Liver (tissue), 9 donors: ENCODE data around the gene SLC4A3. TPM values are rescaled to one million over a fixed set of nuclear protein-coding genes. Genes with fewer than 3 reads are reported as not detected.

Experiments
- DNase-seq: peaks from one replicate; pipeline ENCODE4 v3.0.0-alpha.2; 2017; ENCODE audit warnings: low spot score
- H3K27ac ChIP-seq, 2 donors: one replicate each; pipeline ENCODE4 v1.7.0; 2013; ENCODE audit warnings: inconsistent platforms in 2 of 2, low read length in 2 of 2, control low read depth in 1 of 2, low read depth in 1 of 2, mild to moderate bottlenecking in 1 of 2
- H3K27me3 ChIP-seq, 4 donors: one replicate each; pipeline versions ENCODE4 v1.6.1 to v1.7.0; 2013; ENCODE audit warnings: low read length in 3 of 4, inconsistent platforms in 1 of 4, mild to moderate bottlenecking in 1 of 4, moderate library complexity in 1 of 4; ENCODE audit not compliant: control insufficient read depth in 4 of 4, insufficient read depth in 4 of 4
- H3K36me3 ChIP-seq, 4 donors: one replicate each; pipeline versions ENCODE4 v1.6.1 to v1.7.0; 2013; ENCODE audit warnings: low read length in 3 of 4, mild to moderate bottlenecking in 3 of 4, low read depth in 1 of 4, moderate library complexity in 1 of 4; ENCODE audit not compliant: control insufficient read depth in 4 of 4, insufficient read depth in 3 of 4
- H3K4me1 ChIP-seq, 4 donors: one replicate each; pipeline versions ENCODE4 v1.6.1 to v1.7.0; 2013; ENCODE audit warnings: low read length in 3 of 4, mild to moderate bottlenecking in 3 of 4, moderate library complexity in 1 of 4; ENCODE audit not compliant: control insufficient read depth in 4 of 4, insufficient read depth in 4 of 4
- H3K4me3 ChIP-seq, 3 donors: one replicate each; pipeline versions ENCODE4 v1.6.1 to v1.7.0; 2013; ENCODE audit warnings: low read length in 3 of 3, control low read depth in 1 of 3, low read depth in 1 of 3, mild to moderate bottlenecking in 1 of 3
- H3K9ac ChIP-seq, 2 donors: one replicate each; pipeline ENCODE4 v1.7.0; 2013; ENCODE audit warnings: low read length in 2 of 2, mild to moderate bottlenecking in 2 of 2, moderate library complexity in 2 of 2, control low read depth in 1 of 2, low read depth in 1 of 2
- H3K9me3 ChIP-seq, 4 donors: one replicate each; pipeline versions ENCODE4 v1.6.1 to v1.7.0; 2013; ENCODE audit warnings: low read length in 3 of 4; ENCODE audit not compliant: control insufficient read depth in 4 of 4
- ATF3 ChIP-seq: IDR thresholded peaks from 2 replicates; pipeline ENCODE4 v1.6.1; 2016; ENCODE audit warnings: antibody characterized with exemption
- CTCF ChIP-seq: fragments of 150-350 bp; IDR thresholded peaks from 2 replicates; pipeline ENCODE4 v1.5.1; 2017; ENCODE audit warnings: improper control_type of control experiment, low read depth, low read length; ENCODE audit not compliant: missing input control
- EGR1 ChIP-seq, 2 donors: IDR thresholded peaks; 2 replicates each; pipeline ENCODE4 v1.6.1; 2016 to 2018; ENCODE audit warnings: antibody characterized with exemption in 2 of 2, low read depth in 2 of 2
- FOXA1 ChIP-seq: IDR thresholded peaks from 2 replicates; pipeline ENCODE4 v1.6.1; 2016; ENCODE audit warnings: antibody characterized with exemption
- FOXA2 ChIP-seq: IDR thresholded peaks from 2 replicates; pipeline ENCODE4 v1.6.1; 2016; ENCODE audit warnings: antibody characterized with exemption
- GABPA ChIP-seq, 2 donors: IDR thresholded peaks in 1 of 2; conservative IDR thresholded peaks in 1 of 2; 2 replicates each; pipeline ENCODE4 v1.6.1; 2016; ENCODE audit warnings: antibody characterized with exemption in 2 of 2, mild to moderate bottlenecking in 1 of 2, moderate library complexity in 1 of 2
- HNF4A ChIP-seq, 2 donors: conservative IDR thresholded peaks; 2 replicates each; pipeline ENCODE4 v1.6.1; 2016; ENCODE audit warnings: antibody characterized with exemption in 2 of 2, mild to moderate bottlenecking in 2 of 2
- HNF4G ChIP-seq: IDR thresholded peaks from 2 replicates; pipeline ENCODE4 v1.6.1; 2016; ENCODE audit warnings: antibody characterized with exemption
- JUND ChIP-seq, 2 donors: IDR thresholded peaks; 2 replicates each; pipeline ENCODE4 v1.6.1; 2016; ENCODE audit warnings: antibody characterized with exemption in 2 of 2
- MAX ChIP-seq: IDR thresholded peaks from 2 replicates; pipeline ENCODE4 v1.6.1; 2016; ENCODE audit warnings: antibody characterized with exemption
- NR2F2 ChIP-seq: IDR thresholded peaks from 2 replicates; pipeline ENCODE4 v1.6.1; 2016; ENCODE audit warnings: antibody characterized with exemption
- RAD21 ChIP-seq, 2 donors: IDR thresholded peaks; 2 replicates each; pipeline ENCODE4 v1.6.1; 2016; ENCODE audit warnings: antibody characterized with exemption in 2 of 2, mild to moderate bottlenecking in 2 of 2
- REST ChIP-seq: IDR thresholded peaks from 2 replicates; pipeline ENCODE4 v1.6.1; 2016; ENCODE audit warnings: antibody characterized with exemption, mild to moderate bottlenecking
- RXRA ChIP-seq, 2 donors: IDR thresholded peaks; 2 replicates each; pipeline ENCODE4 v1.6.1; 2017 to 2018; ENCODE audit warnings: antibody characterized with exemption in 2 of 2, mild to moderate bottlenecking in 1 of 2
- SP1 ChIP-seq: IDR thresholded peaks from 2 replicates; pipeline ENCODE4 v1.6.1; 2018; ENCODE audit warnings: antibody characterized with exemption, mild to moderate bottlenecking
- TAF1 ChIP-seq: conservative IDR thresholded peaks from 2 replicates; pipeline ENCODE4 v1.6.1; 2016; ENCODE audit warnings: antibody characterized with exemption, mild to moderate bottlenecking
- YY1 ChIP-seq: IDR thresholded peaks from 2 replicates; pipeline ENCODE4 v1.6.1; 2016; ENCODE audit warnings: antibody characterized with exemption, mild to moderate bottlenecking
- ZBTB33 ChIP-seq: IDR thresholded peaks from 2 replicates; pipeline ENCODE4 v1.6.1; 2016; ENCODE audit warnings: antibody characterized with exemption
- WGBS: extraction: QIAGEN DNeasy Blood & Tissue Kit; methylation state at CpG from one replicate; pipeline ENCODE4 v1.1.7; 2013; 5-methylcytosine and 5-hydroxymethylcytosine counted together
- polyA plus RNA-seq, 2 donors: library from polyadenylated mRNA; stranded (reverse) in 1 of 2; unstranded in 1 of 2; fragments of 200-250 nt in 1 of 2; fragments of >200 nt in 1 of 2; fragmentation: Nextera tagmentation in 1 of 2; extraction: Ambion mirVana in 1 of 2; gene quantifications; one replicate each; pipeline versions ENCODE4 v1.2.1 to v1.2.3, GENCODE V29; 2013 to 2015
- total RNA-seq, 2 donors: library from RNA; depleted of rRNA; stranded (reverse); fragments of >200 nt; gene quantifications; one replicate each; pipeline ENCODE4 v1.2.3, GENCODE V29; 2014
- donor health status: healthy.
- donor health status: healthy.
- donor health status: healthy.
- donor health status: healthy.
- donor health status: healthy.

Gene SLC4A3
- total and polyA plus RNA-seq, 4 donors, result 0.08 to 0.19 (median 0.08) TPM

- WGBS, result 94% methylated on average over 5 of the region's 5 CpGs
- no peak for DNase-seq
- no peaks in the 10 kb centered on the region for H3K27me3 ChIP-seq
- H3K4me3 ChIP-seq, result no peak overlapping the region
- no peak overlapping the region for H3K9ac ChIP-seq
- H3K4me1 ChIP-seq, result no peaks in the 10 kb centered on the region
- H3K9me3 ChIP-seq, result peaks cover 0 to 5% (median 2%) of the 10 kb centered on the region in 4 donors
- no peaks in the 10 kb centered on the region for H3K36me3 ChIP-seq
- H3K27ac ChIP-seq, result no peak overlapping the region
- TF ChIP-seq MAX (no peak), RXRA (IDR thresholded peaks at IDR 0.05) (no peak), YY1 (no peak), RAD21 (IDR thresholded peaks at IDR 0.05) (no peak), TAF1 (no peak), GABPA (IDR thresholded peaks at IDR 0.05 in 1 of 2, conservative IDR thresholded peaks at IDR 0.05 in 1 of 2) (no peak), FOXA1 (no peak), NR2F2 (no peak), ATF3 (no peak)
These were observed 36.6 kb downstream of the SLC4A3 start for GRCh38 chr2:219664041-219664440.

GRCh38 chr2:219664944-219665343 is 37.5 kb downstream of the SLC4A3 start:
- Histone ChIP-seq H3K4me1 (no peaks in the 10 kb centered on the region), H3K9ac (no peak overlapping the region), H3K27me3 (no peaks in the 10 kb centered on the region), H3K9me3 (peaks cover 0 to 5% (median 2%) of the 10 kb centered on the region in 4 donors), H3K4me3 (no peak overlapping the region), H3K36me3 (no peaks in the 10 kb centered on the region), H3K27ac (no peak overlapping the region)
- no peak for TF ChIP-seq TAF1
- TF ChIP-seq HNF4A (conservative IDR thresholded peaks at IDR 0.05), result no peak
- no peak for TF ChIP-seq JUND (IDR thresholded peaks at IDR 0.05)
- no peak for TF ChIP-seq YY1
- no peak for TF ChIP-seq MAX
- no peak for TF ChIP-seq EGR1 (IDR thresholded peaks at IDR 0.05; ENCODE audit: low read depth in 2 of 2)
- no peak for TF ChIP-seq FOXA1
- TF ChIP-seq REST, result no peak
- TF ChIP-seq NR2F2, result no peak
- TF ChIP-seq CTCF, result no peak
- no peak for TF ChIP-seq ATF3
- TF ChIP-seq FOXA2, result no peak
- no peak for TF ChIP-seq RAD21 (IDR thresholded peaks at IDR 0.05)
- TF ChIP-seq RXRA (IDR thresholded peaks at IDR 0.05), result no peak
- no peak for TF ChIP-seq HNF4G
- TF ChIP-seq GABPA (IDR thresholded peaks at IDR 0.05 in 1 of 2, conservative IDR thresholded peaks at IDR 0.05 in 1 of 2), result no peak
- TF ChIP-seq SP1, result no peak
- TF ChIP-seq ZBTB33, result no peak
- 68% methylated on average over 4 of the region's 4 CpGs for WGBS
- no peak for DNase-seq
